Raji (cell line): Measurements from ENCODE around the gene ZNF229.

Source experiments
- POLR2A ChIP-seq: IDR thresholded peaks from 2 replicates; pipeline ENCODE4 v1.6.1; 2011; ENCODE audit warnings: low read depth, low read length, control low read depth; ENCODE audit not compliant: insufficient read depth

Gene ZNF229

GRCh38 chr19:44447916-44448674, at the start of gene ZNF229:
ZNF229 (minus strand) TSS chr19:44448472; CDS start chr19:44442847, 5,625 bp downstream.
- no peak for TF ChIP-seq POLR2A

GRCh38 chr19:44496711-44497110, 48.4 kb upstream of the ZNF229 start:
- TF ChIP-seq POLR2A: no peak

- TF ChIP-seq POLR2A: no peak
These were observed 28.5 kb upstream of the ZNF229 start for GRCh38 chr19:44476559-44477408.

- no peak for TF ChIP-seq POLR2A
These were observed 6.8 kb upstream of the ZNF229 start for GRCh38 chr19:44455100-44455499.

GRCh38 chr19:44452367-44452766, 4.1 kb upstream of the ZNF229 start:
- no peak for TF ChIP-seq POLR2A

GRCh38 chr19:44451687-44452086, 3.4 kb upstream of the ZNF229 start:
- no peak for TF ChIP-seq POLR2A

- no peak for TF ChIP-seq POLR2A
These were observed 9.8 kb downstream of the ZNF229 start for GRCh38 chr19:44438441-44438840.

- TF ChIP-seq POLR2A: no peak
These were observed 12.8 kb downstream of the ZNF229 start for GRCh38 chr19:44435441-44435840.

GRCh38 chr19:44430956-44431355, 17.3 kb downstream of the ZNF229 start:
- TF ChIP-seq POLR2A: no peak

GRCh38 chr19:44401139-44402115, 46.8 kb downstream of the ZNF229 start, which contains the start of gene ZNF285:
ZNF285 (minus strand) TSS chr19:44401608; CDS start chr19:44397213, 4,395 bp downstream.
- no peak for TF ChIP-seq POLR2A
